LNCAP (cell line): ENCODE data around the gene MBD5.

Experiments
- CTCF ChIP-seq: fragments of 450-650 bp; IDR thresholded peaks from 2 replicates; pipeline ENCODE4 v1.5.1; 2017; ENCODE audit warnings: mild to moderate bottlenecking

The MBD5 gene

GRCh38 chr2:148317598-148317997 lies 296.7 kb downstream of the MBD5 start:
- TF ChIP-seq CTCF, result no peak

GRCh38 chr2:148338541-148338940 lies 317.6 kb downstream of the MBD5 start:
- TF ChIP-seq CTCF, result no peak

GRCh38 chr2:148342086-148342485 lies 321.2 kb downstream of the MBD5 start:
- TF ChIP-seq CTCF, result no peak

- TF ChIP-seq CTCF, result no peak
Observed at GRCh38 chr2:148350199-148350598, 329.3 kb downstream of the MBD5 start.

GRCh38 chr2:148351437-148352143 lies 330.7 kb downstream of the MBD5 start:
- no peak for TF ChIP-seq CTCF

GRCh38 chr2:148358375-148358774 lies 337.5 kb downstream of the MBD5 start:
- TF ChIP-seq CTCF, result no peak

- TF ChIP-seq CTCF, result no peak
Observed at GRCh38 chr2:148360662-148361061, 339.8 kb downstream of the MBD5 start.
